ENCODE data around the gene RPS19. TPM values are rescaled to one million over a fixed set of nuclear protein-coding genes. Genes with fewer than 3 reads are reported as not detected.

RPS19 gene
- polyA plus RNA-seq, 1 experiment: 1,320 TPM

GRCh38 chr19:41896581-41896942 is 36.5 kb downstream of the RPS19 start:
- ChIA-PET CTCF (interaction anchor here (1.5 kb wide), 1 partner anchor 10 kb away, joined by 4 read pairs; no protein-coding TSS in a partner anchor), POLR2A (no interaction called here)
- no peak overlapping the region for H3K4me3 ChIP-seq (ENCODE audit: low read depth, low read length)
- no peak overlapping the region for H3K27ac ChIP-seq (ENCODE audit: low read depth, low read length)
- no peak for TF ChIP-seq CTCF (IDR thresholded peaks at IDR 0.05; ENCODE audit: low read depth, low read length)
- H3K27me3 ChIP-seq (ENCODE audit: control insufficient read depth, insufficient read depth, low read length): no peaks in the 10 kb centered on the region
- H3K9me3 ChIP-seq (ENCODE audit: control insufficient read depth, insufficient read depth, low read length): no peaks in the 10 kb centered on the region
- no peak for DNase-seq (ENCODE audit: low read depth, low spot score)

- H3K4me3 ChIP-seq (ENCODE audit: low read depth, low read length): no peak overlapping the region
- no peaks in the 10 kb centered on the region for H3K9me3 ChIP-seq (ENCODE audit: control insufficient read depth, insufficient read depth, low read length)
- ChIA-PET CTCF (no interaction called here), POLR2A (interaction anchor here (0.7 kb wide), 1 partner anchor 54 kb away, joined by 5 read pairs; no protein-coding TSS in a partner anchor)
- TF ChIP-seq CTCF (IDR thresholded peaks at IDR 0.05; ENCODE audit: low read depth, low read length): no peak
- H3K27ac ChIP-seq (ENCODE audit: low read depth, low read length): no peak overlapping the region
- no peaks in the 10 kb centered on the region for H3K27me3 ChIP-seq (ENCODE audit: control insufficient read depth, insufficient read depth, low read length)
- DNase-seq (ENCODE audit: low read depth, low spot score): no peak
Observed at GRCh38 chr19:41897181-41897580, 37.1 kb downstream of the RPS19 start.

GRCh38 chr19:41897820-41898219 is 37.8 kb downstream of the RPS19 start:
- DNase-seq (ENCODE audit: low read depth, low spot score): no peak
- H3K9me3 ChIP-seq (ENCODE audit: control insufficient read depth, insufficient read depth, low read length): no peaks in the 10 kb centered on the region
- ChIA-PET CTCF (no interaction called here), POLR2A (interaction anchor here (0.7 kb wide), 1 partner anchor 53 kb away, joined by 5 read pairs; no protein-coding TSS in a partner anchor)
- H3K27ac ChIP-seq (ENCODE audit: low read depth, low read length): no peak overlapping the region
- no peak overlapping the region for H3K4me3 ChIP-seq (ENCODE audit: low read depth, low read length)
- no peak for TF ChIP-seq CTCF (IDR thresholded peaks at IDR 0.05; ENCODE audit: low read depth, low read length)
- no peaks in the 10 kb centered on the region for H3K27me3 ChIP-seq (ENCODE audit: control insufficient read depth, insufficient read depth, low read length)

GRCh38 chr19:41898235-41898634 is 38.2 kb downstream of the RPS19 start:
- H3K4me3 ChIP-seq (ENCODE audit: low read depth, low read length): no peak overlapping the region
- ChIA-PET POLR2A (no interaction called here), CTCF (no interaction called here)
- no peaks in the 10 kb centered on the region for H3K27me3 ChIP-seq (ENCODE audit: control insufficient read depth, insufficient read depth, low read length)
- H3K27ac ChIP-seq (ENCODE audit: low read depth, low read length): no peak overlapping the region
- no peaks in the 10 kb centered on the region for H3K9me3 ChIP-seq (ENCODE audit: control insufficient read depth, insufficient read depth, low read length)
- TF ChIP-seq CTCF (IDR thresholded peaks at IDR 0.05; ENCODE audit: low read depth, low read length): no peak
- DNase-seq (ENCODE audit: low read depth, low spot score): no peak

- no peaks in the 10 kb centered on the region for H3K27me3 ChIP-seq (ENCODE audit: control insufficient read depth, insufficient read depth, low read length)
- ChIA-PET CTCF (no interaction called here), POLR2A (no interaction called here)
- H3K27ac ChIP-seq (ENCODE audit: low read depth, low read length): no peak overlapping the region
- no peak for DNase-seq (ENCODE audit: low read depth, low spot score)
- no peaks in the 10 kb centered on the region for H3K9me3 ChIP-seq (ENCODE audit: control insufficient read depth, insufficient read depth, low read length)
- no peak overlapping the region for H3K4me3 ChIP-seq (ENCODE audit: low read depth, low read length)
- no peak for TF ChIP-seq CTCF (IDR thresholded peaks at IDR 0.05; ENCODE audit: low read depth, low read length)
Observed at GRCh38 chr19:41901707-41902360, 41.8 kb downstream of the RPS19 start.
